ENCODE data around the gene GLYATL2. TPM values are rescaled to one million over a fixed set of nuclear protein-coding genes. Genes with fewer than 3 reads are reported as not detected.

The GLYATL2 gene
- 0.27 TPM for total RNA-seq

DNA sequence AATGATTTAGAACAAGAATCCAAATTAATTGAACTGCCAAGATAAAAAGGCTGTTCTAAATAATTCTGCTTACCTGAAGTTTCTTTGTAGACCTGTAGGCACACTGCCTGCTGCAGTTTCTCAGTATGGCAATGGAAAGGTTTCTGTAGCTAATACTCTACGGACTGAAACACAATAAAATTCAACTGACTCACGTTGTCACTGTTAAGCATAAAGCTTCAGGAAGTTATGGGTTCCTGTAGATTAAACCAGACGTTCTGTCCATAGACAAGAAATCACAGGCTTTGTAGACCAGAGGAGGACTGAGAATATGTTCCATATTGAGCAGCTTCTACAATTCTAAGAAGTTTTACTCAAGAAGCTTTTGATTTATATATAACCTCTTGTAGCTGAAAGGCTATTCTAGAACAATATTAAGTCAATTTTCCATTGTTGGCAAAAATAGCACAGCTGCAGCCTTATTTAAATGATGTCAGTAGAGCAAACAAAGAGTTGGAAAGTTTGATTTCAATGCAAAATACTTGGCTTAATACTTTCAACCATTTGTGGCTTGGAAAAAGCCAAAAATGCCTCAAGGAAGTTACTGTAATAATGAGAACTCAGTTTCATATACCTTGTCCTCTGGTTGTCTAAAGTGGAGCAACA, at the start of gene GLYATL2:
Gene GLYATL2, minus strand, starts transcription at position 344 of the 645 bp plus-strand sequence. CDS start 5,092 bp downstream, outside the sequence.
- ATAC-seq = no peak
- intact Hi-C loops (cut with DNase I) = no loop called here

DNA sequence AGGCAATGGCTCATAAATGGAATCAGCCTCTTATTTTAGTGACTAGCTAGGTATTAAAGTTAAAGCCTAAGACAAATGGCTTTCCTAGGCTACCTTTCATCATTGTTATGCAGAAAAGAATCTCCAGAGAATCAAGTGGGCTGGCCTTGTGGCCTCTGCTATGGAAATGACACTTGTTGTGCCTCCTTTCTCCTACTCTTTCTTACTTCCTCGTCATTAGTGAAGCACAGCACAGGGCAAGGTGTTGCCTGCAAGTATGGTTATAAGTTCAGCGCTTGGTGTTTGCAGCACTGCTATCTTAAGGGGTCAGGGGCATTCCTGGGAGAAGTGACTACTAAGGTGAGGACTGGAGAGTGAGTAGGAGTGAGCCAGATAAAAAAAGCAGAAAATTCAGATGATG, 49.4 kb upstream of the GLYATL2 start:
- DNase-seq (ENCODE audit: low spot score) (no peak), ATAC-seq (no peak)
- intact Hi-C loops (cut with DNase I) = no loop called here

More for the DNA sequence above, at the start of gene GLYATL2:
- no peak for DNase-seq (ENCODE audit: low spot score)

- DNase-seq (ENCODE audit: low spot score) (no peak), ATAC-seq (no peak)
- intact Hi-C loops (cut with DNase I) = no loop called here
These were observed 44.1 kb upstream of the GLYATL2 start for GRCh38 chr11:58888579-58888978.

- no peak for DNase-seq (ENCODE audit: low spot score)
- intact Hi-C loops (cut with DNase I) = no loop called here
- no peak for ATAC-seq
These were observed 42.9 kb upstream of the GLYATL2 start for GRCh38 chr11:58887452-58887851.

GRCh38 chr11:58880625-58881024, 36.1 kb upstream of the GLYATL2 start:
- ATAC-seq = no peak
- DNase-seq (ENCODE audit: low spot score) = no peak
- intact Hi-C loops (cut with DNase I) = no loop called here

GRCh38 chr11:58880166-58880565, 35.7 kb upstream of the GLYATL2 start:
- ATAC-seq (no peak), DNase-seq (ENCODE audit: low spot score) (no peak)
- intact Hi-C loops (cut with DNase I) = no loop called here

GRCh38 chr11:58867556-58867955, 23.1 kb upstream of the GLYATL2 start:
- no peak for DNase-seq (ENCODE audit: low spot score)
- intact Hi-C loops (cut with DNase I) = no loop called here
- ATAC-seq = no peak

DNA sequence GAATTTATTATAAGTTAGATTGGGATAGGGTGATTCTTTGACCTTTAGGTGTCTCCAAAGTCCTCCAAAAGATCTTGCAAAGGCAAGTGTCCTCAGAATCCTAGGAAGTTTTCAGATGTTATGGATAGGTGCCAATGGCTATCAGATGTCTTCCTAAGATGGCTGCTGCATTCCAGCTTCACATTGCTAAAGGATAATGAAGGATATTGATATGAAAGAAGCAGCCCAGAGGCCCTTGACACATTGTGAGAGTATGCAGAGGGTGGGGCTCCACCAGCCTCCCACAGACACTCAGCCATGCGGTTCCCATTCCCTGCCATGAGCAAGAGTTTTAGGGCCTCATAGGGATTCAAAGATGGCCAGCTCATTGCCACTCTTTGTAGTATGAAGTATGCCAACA, 22.3 kb upstream of the GLYATL2 start:
- DNase-seq (ENCODE audit: low spot score) = no peak
- no peak for ATAC-seq
- intact Hi-C loops (cut with DNase I) = no loop called here

DNA sequence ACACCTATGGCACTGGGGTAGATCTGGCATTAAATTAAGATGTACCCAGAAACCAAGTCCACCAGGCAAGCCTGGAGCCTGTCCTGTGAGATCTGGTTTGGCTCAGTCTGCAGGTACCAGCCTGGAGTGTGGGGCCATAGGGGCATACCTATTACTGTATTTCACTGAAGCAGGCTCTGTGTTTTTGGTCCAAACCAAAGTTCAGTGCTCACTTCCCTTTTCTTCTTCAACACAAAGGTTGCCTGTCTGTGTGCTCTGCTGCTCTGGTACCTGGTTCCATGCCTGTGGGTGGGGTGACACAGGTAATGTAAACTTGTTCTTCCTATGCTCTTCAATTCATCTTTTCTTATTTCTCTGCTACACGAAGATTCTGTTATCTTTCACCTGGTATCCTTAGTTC, 19.8 kb upstream of the GLYATL2 start:
- intact Hi-C loops (cut with DNase I) = no loop called here
- ATAC-seq = no peak

DNA sequence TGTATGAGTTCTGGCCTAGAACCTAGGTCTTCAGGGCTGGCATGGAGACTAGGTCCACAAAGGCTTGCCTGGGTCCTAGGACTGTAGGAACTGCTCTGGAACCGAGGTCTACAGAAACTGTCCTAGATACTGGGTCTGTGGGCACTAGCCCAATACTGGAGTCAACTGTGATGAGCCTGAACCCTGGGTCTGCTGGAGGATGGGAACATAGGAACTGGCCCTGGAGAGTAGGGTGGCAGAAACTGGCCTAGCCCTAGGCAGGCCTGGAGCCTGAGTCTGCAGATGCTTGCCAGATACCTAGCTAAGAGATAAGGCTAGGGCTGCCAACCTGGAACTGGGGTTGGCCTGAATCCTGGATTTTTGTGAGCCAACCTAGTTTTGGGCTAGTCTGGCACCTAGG, 19.2 kb upstream of the GLYATL2 start:
- no peak for DNase-seq (ENCODE audit: low spot score)
- no peak for ATAC-seq
- intact Hi-C loops (cut with DNase I) = no loop called here

More for the DNA sequence above, 19.8 kb upstream of the GLYATL2 start:
- no peak for DNase-seq (ENCODE audit: low spot score)

DNA sequence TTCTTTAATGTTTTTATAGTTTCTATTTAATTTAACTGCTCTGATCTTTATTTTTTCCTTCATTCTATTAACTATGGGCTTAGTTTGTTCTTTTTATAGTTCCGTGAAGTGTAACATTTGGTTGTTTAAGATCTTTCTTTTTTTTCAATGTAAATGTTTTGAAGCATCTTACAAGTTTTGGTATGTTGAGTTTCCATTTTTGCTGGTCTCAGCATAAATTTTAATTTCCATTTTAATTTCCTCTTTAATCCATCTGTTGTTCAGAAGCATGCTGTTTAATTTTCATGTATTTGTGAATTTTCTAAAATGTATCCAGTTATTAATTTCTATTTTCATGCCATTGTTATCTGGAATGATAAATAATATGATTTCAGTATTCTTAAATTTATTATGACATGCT, 17.0 kb upstream of the GLYATL2 start:
- DNase-seq (ENCODE audit: low spot score) = no peak
- intact Hi-C loops (cut with DNase I) = no loop called here
- ATAC-seq = no peak

- DNase-seq (ENCODE audit: low spot score) = no peak
- intact Hi-C loops (cut with DNase I) = no loop called here
- no peak for ATAC-seq
These were observed 12.3 kb upstream of the GLYATL2 start for GRCh38 chr11:58856806-58857205.

GRCh38 chr11:58845386-58845785, 882 bp upstream of the GLYATL2 start:
- ATAC-seq = no peak

DNA sequence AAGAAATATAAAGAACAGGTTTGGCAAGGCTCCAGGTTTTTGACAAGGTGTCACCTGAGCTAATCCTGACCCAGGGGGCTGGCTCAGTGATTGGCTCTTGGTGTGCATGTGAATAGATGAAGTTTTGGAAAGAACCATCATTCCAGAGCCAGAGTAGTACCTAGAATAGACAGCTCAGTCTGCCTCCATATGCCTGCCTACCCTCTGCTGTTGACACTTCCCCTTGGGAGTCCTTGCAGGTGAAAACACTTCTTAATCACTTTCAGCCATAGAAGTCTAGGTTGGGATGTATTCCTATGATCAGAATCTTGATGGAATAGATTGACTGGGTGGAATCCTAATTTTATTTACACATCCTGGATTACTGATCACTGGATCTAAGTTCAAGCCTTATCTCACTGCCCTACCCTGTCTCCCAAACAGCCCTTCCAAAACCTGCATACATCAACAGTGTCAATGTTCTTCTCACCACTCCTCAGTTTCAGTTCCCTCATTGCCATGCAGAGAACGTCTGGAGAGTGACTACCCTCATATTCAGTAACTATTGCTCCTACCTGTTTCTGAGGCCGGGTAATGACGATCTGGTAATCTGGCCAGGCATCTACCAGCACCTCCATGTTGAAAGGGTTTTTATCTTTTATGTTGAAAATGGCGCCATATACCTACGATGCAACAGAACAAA, 6.7 kb downstream of the GLYATL2 start:
- intact Hi-C loops (cut with DNase I) = no loop called here
- ATAC-seq = no peak
- no peak for DNase-seq (ENCODE audit: low spot score)

More at GRCh38 chr11:58845386-58845785, 882 bp upstream of the GLYATL2 start:
- no peak for DNase-seq (ENCODE audit: low spot score)
- intact Hi-C loops (cut with DNase I) = no loop called here

DNA sequence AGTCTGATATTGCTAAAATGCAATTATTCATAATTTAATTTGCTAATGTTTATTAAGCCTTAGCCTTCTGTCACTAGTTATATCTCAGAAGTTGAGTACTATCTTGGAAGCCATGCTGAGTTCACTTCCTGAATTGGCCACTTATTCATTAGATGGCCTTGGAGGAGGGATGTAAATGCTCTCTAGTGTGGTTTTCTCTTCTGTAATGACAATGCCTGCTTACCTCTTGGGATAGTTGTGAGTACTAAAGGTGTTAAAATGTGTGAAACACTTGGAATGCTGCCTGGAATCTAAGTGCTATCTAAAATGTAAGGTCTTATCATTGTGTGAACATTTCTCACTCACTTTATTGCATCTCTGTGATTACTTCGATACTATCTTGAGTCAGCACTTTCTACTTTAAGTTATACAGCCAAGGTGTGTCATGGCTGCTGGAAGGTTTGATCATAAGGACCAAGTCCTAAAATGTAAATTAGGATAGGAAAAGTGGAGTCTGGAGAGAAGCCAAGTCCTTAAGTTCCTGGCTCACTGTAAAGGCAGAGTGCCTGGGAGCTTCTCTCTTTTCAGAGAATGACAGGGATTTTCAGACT, 12.4 kb downstream of the GLYATL2 start:
- ATAC-seq = no peak
- DNase-seq (ENCODE audit: low spot score) = no peak

GRCh38 chr11:58830673-58831301, 13.7 kb downstream of the GLYATL2 start:
- DNase-seq (ENCODE audit: low spot score) (no peak), ATAC-seq (no peak)
- intact Hi-C loops (cut with DNase I) = no loop called here

More for the DNA sequence above, 12.4 kb downstream of the GLYATL2 start:
- intact Hi-C loops (cut with DNase I) = no loop called here

GRCh38 chr11:58829786-58830185, 14.7 kb downstream of the GLYATL2 start:
- no peak for DNase-seq (ENCODE audit: low spot score)
- intact Hi-C loops (cut with DNase I) = no loop called here
- ATAC-seq = no peak

DNA sequence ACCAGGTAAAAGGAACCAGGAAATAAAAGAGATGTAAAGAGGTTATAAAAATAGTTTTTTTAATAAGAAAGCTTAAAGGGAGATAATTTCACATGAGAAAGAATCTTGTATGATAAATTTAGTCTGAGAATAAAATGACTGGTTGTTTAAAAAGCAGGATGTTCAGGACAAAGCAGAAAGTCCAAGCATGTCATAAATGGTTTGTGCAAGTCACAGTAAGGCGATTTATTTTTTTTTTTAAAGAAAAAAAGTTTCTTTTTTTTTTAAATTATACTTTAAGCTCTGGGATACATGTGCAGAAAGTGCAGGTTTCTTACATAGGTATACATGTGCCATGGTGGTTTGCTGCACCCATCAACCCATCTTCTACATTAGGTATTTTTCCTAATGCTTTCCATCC, 30.8 kb downstream of the GLYATL2 start:
- intact Hi-C loops (cut with DNase I) = no loop called here
- ATAC-seq = no peak

DNA sequence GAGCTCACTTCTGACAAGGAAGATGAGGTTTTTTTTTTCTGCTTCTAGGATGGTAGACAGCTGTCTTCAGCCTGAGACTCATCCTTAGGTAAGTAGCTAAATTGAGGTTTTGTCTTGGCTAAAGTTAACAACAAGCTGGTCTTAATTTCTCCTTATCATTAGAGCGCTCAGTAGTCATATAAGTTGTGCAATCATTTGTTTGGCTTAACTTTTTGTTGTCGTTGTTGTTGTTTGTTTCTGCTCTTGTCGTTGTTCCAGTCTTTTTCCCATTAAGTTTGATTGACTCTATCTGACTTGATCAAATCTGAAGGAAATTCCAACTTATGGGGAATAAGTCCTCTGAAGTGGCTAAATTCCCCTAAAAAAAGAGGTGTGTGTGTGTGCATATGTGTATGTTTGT, 33.0 kb downstream of the GLYATL2 start:
- ATAC-seq (no peak), DNase-seq (ENCODE audit: low spot score) (no peak)
- intact Hi-C loops (cut with DNase I) = no loop called here

More for the DNA sequence above, 30.8 kb downstream of the GLYATL2 start:
- no peak for DNase-seq (ENCODE audit: low spot score)

GRCh38 chr11:58807343-58807742, 37.2 kb downstream of the GLYATL2 start:
- intact Hi-C loops (cut with DNase I) = no loop called here
- DNase-seq (ENCODE audit: low spot score) (no peak), ATAC-seq (no peak)

Measured in sciatic nerve (tissue), 2 donors.